KMS-11 (cell line): ENCODE results near the gene RAB4A.

ENCODE experiments used
- H2AFZ ChIP-seq: fragments of 200-600 bp; sonication (generic); 2 replicates; pipeline ENCODE4 v1.6.1; 2016; ENCODE audit warnings: antibody characterized with exemption, mixed run types, low read depth
- H3K27ac ChIP-seq: fragments of 200-600 bp; sonication (generic); 2 replicates; pipeline ENCODE4 v1.6.1; 2016; ENCODE audit warnings: mild to moderate bottlenecking, mixed run types
- H3K27me3 ChIP-seq: fragments of 200-600 bp; sonication (generic); 2 replicates; pipeline ENCODE4 v1.6.1; 2017; ENCODE audit warnings: mild to moderate bottlenecking, low read depth, mixed run types, moderate library complexity; ENCODE audit not compliant: insufficient read depth
- H3K36me3 ChIP-seq: fragments of 200-600 bp; sonication (generic); 2 replicates; pipeline ENCODE4 v1.6.1; 2017; ENCODE audit warnings: mild to moderate bottlenecking, mixed run types; ENCODE audit not compliant: insufficient read depth
- H3K4me1 ChIP-seq: fragments of 200-600 bp; sonication (generic); 2 replicates; pipeline ENCODE4 v1.6.1; 2016; ENCODE audit warnings: mild to moderate bottlenecking, low read depth, mixed run types; ENCODE audit not compliant: poor library complexity, severe bottlenecking
- H3K4me2 ChIP-seq: fragments of 200-600 bp; sonication (generic); 2 replicates; pipeline ENCODE4 v1.7.0; 2016; ENCODE audit warnings: mild to moderate bottlenecking, mixed run types
- H3K4me3 ChIP-seq: fragments of 200-600 bp; sonication (generic); IDR thresholded peaks from 2 replicates; pipeline ENCODE4 v1.6.1; 2017; ENCODE audit warnings: low read depth, low read length, mixed read lengths; ENCODE audit not compliant: insufficient read depth
- H3K79me2 ChIP-seq: fragments of 200-600 bp; sonication (generic); 2 replicates; pipeline ENCODE4 v1.6.1; 2016; ENCODE audit warnings: low read depth, mixed run types; ENCODE audit not compliant: insufficient read depth
- H3K9ac ChIP-seq: fragments of 200-600 bp; sonication (generic); 2 replicates; pipeline ENCODE4 v1.6.1; 2016; ENCODE audit warnings: mild to moderate bottlenecking, mixed run types
- H4K20me1 ChIP-seq: fragments of 200-600 bp; sonication (generic); 2 replicates; pipeline ENCODE4 v1.6.1; 2016; ENCODE audit warnings: mild to moderate bottlenecking, mixed run types; ENCODE audit not compliant: insufficient read depth
- TF ChIP-seq, protein P1 (sequence below): fragments of 200-600 bp; sonication (generic); conservative IDR thresholded peaks from 2 replicates; pipeline ENCODE4 v1.6.1; 2017; ENCODE audit warnings: low read depth, mild to moderate bottlenecking, antibody characterized with exemption, low read length, moderate library complexity, mixed read lengths

Gene RAB4A

DNA sequence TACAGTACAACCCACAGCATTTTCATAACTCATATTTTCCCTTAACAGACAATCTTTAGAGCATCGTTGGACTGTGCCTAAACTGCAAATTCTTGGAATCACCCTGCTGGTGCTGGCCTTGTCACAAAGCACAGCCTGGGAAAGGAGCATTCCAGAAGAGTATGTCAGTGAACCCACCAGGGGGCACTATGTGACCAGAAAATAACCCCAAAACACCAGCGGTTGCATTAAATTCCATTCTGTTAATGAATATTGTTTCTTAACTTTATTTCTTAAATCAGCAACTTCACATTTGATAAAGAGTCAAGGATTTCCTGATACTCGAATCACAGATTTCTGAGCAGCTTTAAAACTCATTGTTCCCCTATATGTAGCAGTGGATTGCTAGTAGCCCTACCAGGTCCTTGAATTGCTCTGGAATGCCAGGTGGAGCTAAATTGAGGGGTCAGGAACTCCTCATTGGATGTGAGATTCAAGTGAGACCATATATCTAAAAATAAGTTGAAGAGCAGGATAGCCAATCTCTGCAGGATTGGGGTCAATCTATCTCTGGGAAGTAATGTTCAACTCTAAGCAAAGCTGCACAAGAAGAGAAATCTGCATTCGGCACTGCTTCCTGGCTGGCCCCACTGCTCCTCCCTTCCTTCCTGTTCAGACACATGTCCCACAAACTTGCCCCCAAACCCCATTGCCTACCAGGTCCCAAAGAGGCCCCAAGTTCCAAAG, 12.7 kb upstream of the RAB4A start:
- H2AFZ ChIP-seq: no peak overlapping the region
- peaks cover 13% of the 10 kb centered on the region for H3K4me1 ChIP-seq

DNA sequence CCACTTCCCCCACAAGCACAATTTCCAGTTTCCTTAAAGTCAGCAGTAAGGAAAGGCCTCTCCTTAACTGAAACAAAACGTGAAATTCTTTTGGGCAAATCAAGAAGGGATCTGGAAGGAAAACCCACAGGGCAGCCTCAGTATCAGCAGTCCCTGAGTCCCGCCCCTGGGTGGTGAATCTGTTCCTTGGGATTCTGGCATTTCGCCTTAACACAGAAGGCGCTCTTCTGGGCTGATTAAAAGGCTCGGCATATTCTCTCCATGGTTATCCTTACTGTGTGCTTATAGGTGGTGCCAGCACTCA, 12.2 kb upstream of the RAB4A start:
- TF ChIP-seq, protein P1, sequence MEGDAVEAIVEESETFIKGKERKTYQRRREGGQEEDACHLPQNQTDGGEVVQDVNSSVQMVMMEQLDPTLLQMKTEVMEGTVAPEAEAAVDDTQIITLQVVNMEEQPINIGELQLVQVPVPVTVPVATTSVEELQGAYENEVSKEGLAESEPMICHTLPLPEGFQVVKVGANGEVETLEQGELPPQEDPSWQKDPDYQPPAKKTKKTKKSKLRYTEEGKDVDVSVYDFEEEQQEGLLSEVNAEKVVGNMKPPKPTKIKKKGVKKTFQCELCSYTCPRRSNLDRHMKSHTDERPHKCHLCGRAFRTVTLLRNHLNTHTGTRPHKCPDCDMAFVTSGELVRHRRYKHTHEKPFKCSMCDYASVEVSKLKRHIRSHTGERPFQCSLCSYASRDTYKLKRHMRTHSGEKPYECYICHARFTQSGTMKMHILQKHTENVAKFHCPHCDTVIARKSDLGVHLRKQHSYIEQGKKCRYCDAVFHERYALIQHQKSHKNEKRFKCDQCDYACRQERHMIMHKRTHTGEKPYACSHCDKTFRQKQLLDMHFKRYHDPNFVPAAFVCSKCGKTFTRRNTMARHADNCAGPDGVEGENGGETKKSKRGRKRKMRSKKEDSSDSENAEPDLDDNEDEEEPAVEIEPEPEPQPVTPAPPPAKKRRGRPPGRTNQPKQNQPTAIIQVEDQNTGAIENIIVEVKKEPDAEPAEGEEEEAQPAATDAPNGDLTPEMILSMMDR: no peak
- H3K9ac ChIP-seq: no peak overlapping the region
- H3K4me2 ChIP-seq: no peak overlapping the region
- no peak overlapping the region for H2AFZ ChIP-seq
- H4K20me1 ChIP-seq: no peaks in the 10 kb centered on the region
- H3K27ac ChIP-seq: no peak overlapping the region
- no peaks in the 10 kb centered on the region for H3K27me3 ChIP-seq
- no peak overlapping the region for H3K4me3 ChIP-seq
- H3K4me1 ChIP-seq: peaks cover 8% of the 10 kb centered on the region
- no peaks in the 10 kb centered on the region for H3K36me3 ChIP-seq
- no peaks in the 10 kb centered on the region for H3K79me2 ChIP-seq

More for the DNA sequence above, 12.7 kb upstream of the RAB4A start:
- H3K27ac ChIP-seq: no peak overlapping the region
- H3K79me2 ChIP-seq: no peaks in the 10 kb centered on the region
- no peaks in the 10 kb centered on the region for H3K36me3 ChIP-seq
- no peak overlapping the region for H3K9ac ChIP-seq
- H3K27me3 ChIP-seq: no peaks in the 10 kb centered on the region
- no peak overlapping the region for H3K4me2 ChIP-seq
- H4K20me1 ChIP-seq: no peaks in the 10 kb centered on the region
- TF ChIP-seq, protein P1: peak; percentile 98
- H3K4me3 ChIP-seq: no peak overlapping the region

DNA sequence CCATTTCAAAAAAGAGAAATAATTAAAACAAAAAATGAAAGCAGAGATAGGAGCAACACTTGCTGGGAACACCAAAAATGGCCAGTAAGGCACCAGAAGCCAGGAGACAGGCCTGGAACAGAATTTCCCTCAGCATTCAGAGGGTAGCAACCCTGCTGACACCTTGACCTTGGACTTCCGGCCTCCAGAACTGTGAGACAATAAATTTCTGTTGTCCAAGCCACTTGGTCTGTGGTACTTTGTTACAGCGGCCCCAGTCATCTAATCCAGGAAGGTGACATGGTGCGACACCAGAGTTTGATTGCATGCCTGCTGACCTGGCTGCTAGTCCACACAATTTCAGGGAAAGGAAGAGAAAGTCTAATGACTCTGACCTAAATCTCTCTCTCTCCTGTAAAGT, 10.6 kb upstream of the RAB4A start:
- H3K79me2 ChIP-seq: no peaks in the 10 kb centered on the region
- H3K9ac ChIP-seq: no peak overlapping the region
- H2AFZ ChIP-seq: no peak overlapping the region
- H3K27ac ChIP-seq: no peak overlapping the region
- H3K4me3 ChIP-seq: no peak overlapping the region
- H3K27me3 ChIP-seq: no peaks in the 10 kb centered on the region
- no peaks in the 10 kb centered on the region for H3K4me1 ChIP-seq
- H4K20me1 ChIP-seq: no peaks in the 10 kb centered on the region
- TF ChIP-seq, protein P1: no peak
- no peak overlapping the region for H3K4me2 ChIP-seq
- H3K36me3 ChIP-seq: no peaks in the 10 kb centered on the region

DNA sequence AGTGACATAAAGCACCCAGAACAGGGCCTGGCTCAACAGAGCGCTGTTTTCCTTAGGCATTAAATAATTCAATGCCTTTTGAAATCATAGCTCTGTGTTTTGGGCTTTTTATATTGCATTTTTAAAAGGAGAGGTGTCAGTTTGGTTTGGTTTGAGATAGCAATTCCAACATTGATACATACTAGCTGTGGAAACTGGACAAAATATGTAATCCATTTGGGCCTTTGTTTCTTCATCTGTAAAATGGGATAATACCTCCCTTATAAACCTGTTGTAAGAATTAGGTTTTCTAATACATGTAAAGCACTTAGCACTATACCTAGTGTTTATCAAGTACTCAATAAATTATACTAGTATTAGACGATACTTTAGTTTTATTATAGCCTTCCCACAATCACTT, 8.7 kb upstream of the RAB4A start:
- no peaks in the 10 kb centered on the region for H3K4me1 ChIP-seq
- H3K9ac ChIP-seq: no peak overlapping the region
- no peak overlapping the region for H3K4me2 ChIP-seq
- H3K27ac ChIP-seq: no peak overlapping the region
- no peak overlapping the region for H2AFZ ChIP-seq
- no peaks in the 10 kb centered on the region for H3K79me2 ChIP-seq
- H3K4me3 ChIP-seq: no peak overlapping the region
- H3K36me3 ChIP-seq: no peaks in the 10 kb centered on the region
- H4K20me1 ChIP-seq: no peaks in the 10 kb centered on the region
- no peaks in the 10 kb centered on the region for H3K27me3 ChIP-seq
- TF ChIP-seq, protein P1: no peak
